Ishikawa (cell line): Measurements from ENCODE around the gene RAB40C.
A peak's percentile ranks its signal among the peaks of the same experiment; 100 is the strongest.

ENCODE experiments used
- CEBPB ChIP-seq: IDR thresholded peaks from 2 replicates; pipeline ENCODE4 v1.6.1; 2012
- CREB1 ChIP-seq: IDR thresholded peaks from 2 replicates; pipeline ENCODE4 v1.6.1; 2012; ENCODE audit warnings: low read depth
- EGR1 ChIP-seq: IDR thresholded peaks from 2 replicates; pipeline ENCODE4 v1.6.1; 2012
- EP300 ChIP-seq: IDR thresholded peaks from 2 replicates; pipeline ENCODE4 v1.6.1; 2012; ENCODE audit warnings: borderline replicate concordance
- FOXM1 ChIP-seq: IDR thresholded peaks from 2 replicates; pipeline ENCODE4 v1.6.1; 2012; ENCODE audit warnings: low read depth, borderline replicate concordance
- MAX ChIP-seq: IDR thresholded peaks from 2 replicates; pipeline ENCODE4 v1.6.1; 2012
- NFIC ChIP-seq: IDR thresholded peaks from 2 replicates; pipeline ENCODE4 v1.6.1; 2012
- RAD21 ChIP-seq: IDR thresholded peaks from 2 replicates; pipeline ENCODE4 v1.6.1; 2012; ENCODE audit warnings: low read depth
- REST ChIP-seq: IDR thresholded peaks from 2 replicates; pipeline ENCODE4 v1.6.1; 2012; ENCODE audit warnings: low read depth, mild to moderate bottlenecking
- TAF1 ChIP-seq: IDR thresholded peaks from 2 replicates; pipeline ENCODE4 v1.6.1; 2012; ENCODE audit warnings: low read depth, mild to moderate bottlenecking
- TCF12 ChIP-seq: IDR thresholded peaks from 2 replicates; pipeline ENCODE4 v1.6.1; 2012; ENCODE audit warnings: low read depth
- TEAD4 ChIP-seq: IDR thresholded peaks from 2 replicates; pipeline ENCODE4 v1.6.1; 2012
- USF1 ChIP-seq: IDR thresholded peaks from 2 replicates; pipeline ENCODE4 v1.6.1; 2012
- YY1 ChIP-seq: IDR thresholded peaks from 2 replicates; pipeline ENCODE4 v1.6.1; 2012; ENCODE audit warnings: low read depth
- ZBTB7A ChIP-seq: IDR thresholded peaks from 2 replicates; pipeline ENCODE4 v1.6.1; 2012; ENCODE audit warnings: low read depth

Gene RAB40C

GRCh38 chr16:600781-601180 lies 10.9 kb downstream of the RAB40C start:
- TF ChIP-seq YY1 (no peak), EGR1 (no peak), MAX (no peak), CREB1 (no peak), USF1 (no peak), RAD21 (no peak), NFIC (no peak), TEAD4 (no peak), TAF1 (no peak), CEBPB (no peak), ZBTB7A (no peak), FOXM1 (no peak), REST (no peak), EP300 (no peak), TCF12 (no peak)

- no peak for TF ChIP-seq ZBTB7A
- no peak for TF ChIP-seq CREB1
- no peak for TF ChIP-seq EGR1
- no peak for TF ChIP-seq TCF12
- no peak for TF ChIP-seq FOXM1
- TF ChIP-seq RAD21 = no peak
- no peak for TF ChIP-seq MAX
- no peak for TF ChIP-seq TEAD4
- no peak for TF ChIP-seq TAF1
- no peak for TF ChIP-seq NFIC
- no peak for TF ChIP-seq CEBPB
- TF ChIP-seq EP300 = no peak
- no peak for TF ChIP-seq YY1
- TF ChIP-seq REST = no peak
- TF ChIP-seq USF1 = no peak
Observed at GRCh38 chr16:603933-604332, 14.1 kb downstream of the RAB40C start.

GRCh38 chr16:606656-607307 lies 16.9 kb downstream of the RAB40C start:
- TF ChIP-seq TEAD4 = no peak
- no peak for TF ChIP-seq EP300
- no peak for TF ChIP-seq CREB1
- no peak for TF ChIP-seq RAD21
- no peak for TF ChIP-seq CEBPB
- TF ChIP-seq EGR1 = no peak
- TF ChIP-seq TCF12 = no peak
- no peak for TF ChIP-seq USF1
- no peak for TF ChIP-seq YY1

GRCh38 chr16:608019-608418 lies 18.2 kb downstream of the RAB40C start:
- no peak for TF ChIP-seq TAF1
- TF ChIP-seq NFIC = peak; percentile 14; the same call in 1 of the 2 replicates
- 0 out of 2 replicates have a peak, but pooled peaks have one; percentile 26 for TF ChIP-seq CEBPB
- 0 out of 2 replicates have a peak, but pooled peaks have one; percentile 11 for TF ChIP-seq MAX
- peak; percentile 41 for TF ChIP-seq TEAD4
- TF ChIP-seq YY1 = peak; percentile 58
- TF ChIP-seq RAD21 = no peak
- TF ChIP-seq TCF12 = peak; percentile 62

- TF ChIP-seq CEBPB = no peak
- TF ChIP-seq EP300 = no peak
- no peak for TF ChIP-seq RAD21
Observed at GRCh38 chr16:609316-609715, 19.4 kb downstream of the RAB40C start.

- TF ChIP-seq TCF12 (no peak), CEBPB (no peak), RAD21 (no peak), CREB1 (no peak), ZBTB7A (no peak), MAX (no peak), YY1 (no peak), TAF1 (no peak), EGR1 (no peak), FOXM1 (no peak), NFIC (no peak), USF1 (no peak), REST (no peak), TEAD4 (no peak)
Observed at GRCh38 chr16:609984-610383, 20.1 kb downstream of the RAB40C start.
